NT2/D1 (cell line): ENCODE data around the gene MYO1D.

Experiments used
- DNase-seq: peaks from one replicate; pipeline ENCODE4 v3.0.0-alpha.2; 2011; ENCODE audit warnings: low read depth, low spot score
- H3K27me3 ChIP-seq: 2 replicates; pipeline ENCODE4 v1.6.0; 2011; ENCODE audit warnings: mild to moderate bottlenecking; ENCODE audit not compliant: insufficient read length, insufficient read depth
- H3K36me3 ChIP-seq: 2 replicates; pipeline ENCODE4 v1.6.1; 2011; ENCODE audit warnings: mild to moderate bottlenecking, low read length, mixed read lengths; ENCODE audit not compliant: insufficient read depth, insufficient read length
- H3K4me1 ChIP-seq: 2 replicates; pipeline ENCODE4 v1.5.1; 2011; ENCODE audit not compliant: insufficient read depth, insufficient read length
- H3K4me3 ChIP-seq: 2 replicates; pipeline ENCODE4 v1.5.1; 2011; ENCODE audit warnings: low read depth; ENCODE audit not compliant: insufficient read length
- H3K9ac ChIP-seq: 2 replicates; pipeline ENCODE4 v1.6.0; 2011; ENCODE audit warnings: low read depth; ENCODE audit not compliant: insufficient read length
- H3K9me3 ChIP-seq: 2 replicates; pipeline ENCODE4 v1.5.1; 2011; ENCODE audit warnings: mild to moderate bottlenecking, low read length; ENCODE audit not compliant: insufficient read depth
- SUZ12 ChIP-seq: IDR thresholded peaks from 2 replicates; pipeline ENCODE4 v1.6.1; 2011; ENCODE audit not compliant: insufficient read length, insufficient read depth; ENCODE audit errors: extremely low read depth
- YY1 ChIP-seq: IDR thresholded peaks from 2 replicates; pipeline ENCODE4 v1.6.1; 2011; ENCODE audit not compliant: insufficient read length, insufficient read depth
- ZNF274 ChIP-seq: IDR thresholded peaks from 2 replicates; pipeline ENCODE4 v1.6.1; 2011; ENCODE audit warnings: mild to moderate bottlenecking, low read depth, low read length

MYO1D gene

DNA sequence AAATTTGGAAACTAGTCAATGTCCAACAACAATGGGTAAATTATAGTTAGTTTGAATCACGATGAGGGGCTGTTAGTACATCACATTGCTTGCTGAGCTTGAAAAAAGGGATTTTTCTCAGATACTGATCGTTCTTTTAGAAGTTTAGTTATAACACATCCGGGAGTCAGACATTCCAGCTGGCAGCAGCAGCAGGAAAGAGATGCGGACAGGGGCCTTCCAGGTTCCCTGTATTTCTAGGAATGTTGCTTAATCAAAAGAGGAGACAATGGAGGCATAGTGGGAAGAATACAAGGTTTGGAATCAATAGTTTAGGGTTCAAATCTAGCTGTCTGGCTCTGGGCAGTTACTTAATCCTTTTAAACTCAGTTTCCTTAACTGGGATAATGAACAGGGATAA is 362.3 kb downstream of the MYO1D start:
- Histone ChIP-seq H3K4me1 (peaks cover 3% of the 10 kb centered on the region), H3K4me3 (no peak overlapping the region), H3K27me3 (peaks cover 22% of the 10 kb centered on the region), H3K36me3 (no peaks in the 10 kb centered on the region), H3K9ac (no peak overlapping the region), H3K9me3 (no peaks in the 10 kb centered on the region)
- no peak for TF ChIP-seq ZNF274
- TF ChIP-seq SUZ12: no peak
- TF ChIP-seq YY1: no peak
- DNase-seq: no peak

GRCh38 chr17:32513579-32513978 is 363.3 kb downstream of the MYO1D start:
- no peak for TF ChIP-seq YY1
- TF ChIP-seq ZNF274: no peak
- no peak for TF ChIP-seq SUZ12
- no peak overlapping the region for H3K4me3 ChIP-seq
- peaks cover 1% of the 10 kb centered on the region for H3K4me1 ChIP-seq
- no peaks in the 10 kb centered on the region for H3K36me3 ChIP-seq
- peaks cover 16% of the 10 kb centered on the region for H3K27me3 ChIP-seq
- DNase-seq: no peak
- H3K9me3 ChIP-seq: no peaks in the 10 kb centered on the region
- no peak overlapping the region for H3K9ac ChIP-seq

GRCh38 chr17:32512328-32512727 is 364.6 kb downstream of the MYO1D start:
- H3K4me3 ChIP-seq: no peak overlapping the region
- H3K9me3 ChIP-seq: no peaks in the 10 kb centered on the region
- TF ChIP-seq ZNF274: no peak
- no peak for TF ChIP-seq SUZ12
- TF ChIP-seq YY1: no peak
- DNase-seq: no peak
- no peaks in the 10 kb centered on the region for H3K36me3 ChIP-seq
- peaks cover 1% of the 10 kb centered on the region for H3K4me1 ChIP-seq
- H3K27me3 ChIP-seq: peaks cover 3% of the 10 kb centered on the region
- no peak overlapping the region for H3K9ac ChIP-seq

GRCh38 chr17:32510466-32510865 is 366.5 kb downstream of the MYO1D start:
- no peak for DNase-seq
- Histone ChIP-seq H3K4me3 (no peak overlapping the region), H3K36me3 (no peaks in the 10 kb centered on the region), H3K27me3 (no peaks in the 10 kb centered on the region), H3K9ac (no peak overlapping the region), H3K9me3 (no peaks in the 10 kb centered on the region), H3K4me1 (peaks cover 1% of the 10 kb centered on the region)
- TF ChIP-seq YY1 (no peak), ZNF274 (no peak), SUZ12 (no peak)

GRCh38 chr17:32508926-32509325 is 368.0 kb downstream of the MYO1D start:
- TF ChIP-seq ZNF274: no peak
- no peak for TF ChIP-seq YY1
- TF ChIP-seq SUZ12: no peak
- DNase-seq: no peak
- Histone ChIP-seq H3K27me3 (no peaks in the 10 kb centered on the region), H3K9me3 (no peaks in the 10 kb centered on the region), H3K4me3 (no peak overlapping the region), H3K36me3 (no peaks in the 10 kb centered on the region), H3K4me1 (no peaks in the 10 kb centered on the region), H3K9ac (no peak overlapping the region)

DNA sequence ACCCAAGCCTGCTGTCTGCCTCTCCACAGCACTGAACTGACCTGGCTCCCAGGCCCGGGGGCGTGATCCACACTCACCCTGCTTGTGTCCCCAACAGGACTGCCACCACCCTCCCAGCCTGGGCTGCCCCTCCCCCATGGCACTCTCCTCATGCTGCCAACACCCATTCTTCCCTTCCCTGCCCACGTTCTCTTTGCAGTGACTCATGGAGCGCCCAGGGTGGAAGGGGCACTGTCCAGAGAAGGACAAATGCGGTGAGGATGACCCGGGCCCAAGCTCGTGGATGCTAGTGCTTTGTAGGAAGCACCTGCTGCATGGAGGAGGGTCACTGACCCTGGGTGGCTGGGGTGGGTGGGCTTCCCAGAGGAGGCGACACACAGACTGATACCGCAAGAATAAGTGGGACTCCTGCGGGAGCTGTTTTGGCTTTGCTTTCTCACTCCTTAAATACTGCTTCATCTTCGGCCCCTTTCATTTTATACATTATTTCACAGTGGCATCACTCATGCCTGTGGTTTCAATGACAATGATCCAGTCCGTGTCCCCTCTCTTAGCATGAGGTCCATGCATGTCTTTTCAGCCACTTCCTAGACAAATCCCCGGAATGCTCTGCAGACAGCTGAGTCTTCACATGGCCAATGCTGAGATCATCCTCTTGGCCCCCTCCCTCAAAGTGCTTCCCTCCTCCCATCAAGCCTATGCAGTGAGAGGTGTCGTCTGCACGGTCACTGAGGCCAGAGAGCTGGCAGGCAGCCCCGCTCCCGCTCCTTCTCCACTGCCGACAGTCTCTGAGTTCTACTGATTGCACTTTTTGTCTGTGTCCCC is 372.5 kb downstream of the MYO1D start:
- DNase-seq: no peak
- H3K27me3 ChIP-seq: no peaks in the 10 kb centered on the region
- no peaks in the 10 kb centered on the region for H3K36me3 ChIP-seq
- H3K4me3 ChIP-seq: no peak overlapping the region
- H3K9me3 ChIP-seq: no peaks in the 10 kb centered on the region
- H3K9ac ChIP-seq: no peak overlapping the region
- peaks cover 2% of the 10 kb centered on the region for H3K4me1 ChIP-seq
- TF ChIP-seq SUZ12 (no peak), YY1 (no peak), ZNF274 (no peak)

GRCh38 chr17:32503251-32504165 is 373.4 kb downstream of the MYO1D start:
- Histone ChIP-seq H3K9me3 (no peaks in the 10 kb centered on the region), H3K36me3 (no peaks in the 10 kb centered on the region), H3K9ac (no peak overlapping the region), H3K27me3 (no peaks in the 10 kb centered on the region), H3K4me3 (no peak overlapping the region), H3K4me1 (peaks cover 2% of the 10 kb centered on the region)
- DNase-seq: no peak
- TF ChIP-seq ZNF274 (no peak), SUZ12 (no peak)
